NB4 (cell line): Measurements from ENCODE around the gene ROMO1.

Source experiments
- MAX ChIP-seq: IDR thresholded peaks from 2 replicates; pipeline ENCODE4 v1.6.1; 2011; ENCODE audit warnings: low read depth, low read length
- MYC ChIP-seq: IDR thresholded peaks from 2 replicates; pipeline ENCODE4 v1.6.1; 2011; ENCODE audit warnings: low read depth, low read length
- TF ChIP-seq, protein P1 (sequence below): IDR thresholded peaks from one replicate; pipeline ENCODE4 v1.5.1; 2012; ENCODE audit warnings: low read depth, low read length

- TF ChIP-seq MAX, result no peak
- TF ChIP-seq, protein P1, sequence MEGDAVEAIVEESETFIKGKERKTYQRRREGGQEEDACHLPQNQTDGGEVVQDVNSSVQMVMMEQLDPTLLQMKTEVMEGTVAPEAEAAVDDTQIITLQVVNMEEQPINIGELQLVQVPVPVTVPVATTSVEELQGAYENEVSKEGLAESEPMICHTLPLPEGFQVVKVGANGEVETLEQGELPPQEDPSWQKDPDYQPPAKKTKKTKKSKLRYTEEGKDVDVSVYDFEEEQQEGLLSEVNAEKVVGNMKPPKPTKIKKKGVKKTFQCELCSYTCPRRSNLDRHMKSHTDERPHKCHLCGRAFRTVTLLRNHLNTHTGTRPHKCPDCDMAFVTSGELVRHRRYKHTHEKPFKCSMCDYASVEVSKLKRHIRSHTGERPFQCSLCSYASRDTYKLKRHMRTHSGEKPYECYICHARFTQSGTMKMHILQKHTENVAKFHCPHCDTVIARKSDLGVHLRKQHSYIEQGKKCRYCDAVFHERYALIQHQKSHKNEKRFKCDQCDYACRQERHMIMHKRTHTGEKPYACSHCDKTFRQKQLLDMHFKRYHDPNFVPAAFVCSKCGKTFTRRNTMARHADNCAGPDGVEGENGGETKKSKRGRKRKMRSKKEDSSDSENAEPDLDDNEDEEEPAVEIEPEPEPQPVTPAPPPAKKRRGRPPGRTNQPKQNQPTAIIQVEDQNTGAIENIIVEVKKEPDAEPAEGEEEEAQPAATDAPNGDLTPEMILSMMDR, result no peak
- no peak for TF ChIP-seq MYC
These were observed 32.8 kb downstream of the ROMO1 start for GRCh38 chr20:35731862-35732643.
